HCT116 (cell line): Measurements from ENCODE around the gene ACAT2.

Source experiments
- ATF3 ChIP-seq: IDR thresholded peaks from 2 replicates; pipeline ENCODE4 v1.6.1; 2012
- CEBPB ChIP-seq: IDR thresholded peaks from 2 replicates; pipeline ENCODE4 v1.6.1; 2012; ENCODE audit warnings: low read depth
- CTCF ChIP-seq, 3 experiments: fragments of 200-600 bp in 1 of 3; sonication (generic) in 1 of 3; IDR thresholded peaks in 2 of 3; conservative IDR thresholded peaks in 1 of 3; 2 replicates each; pipeline ENCODE4 v1.5.1; 2012 to 2017; ENCODE audit warnings: low read depth in 2 of 3, low read length in 2 of 3, antibody characterized with exemption in 1 of 3, borderline replicate concordance in 1 of 3, control low read depth in 1 of 3, mild to moderate bottlenecking in 1 of 3, mixed read lengths in 1 of 3, mixed run types in 1 of 3, moderate library complexity in 1 of 3; ENCODE audit not compliant: insufficient read depth in 1 of 3
- FOSL1 ChIP-seq: IDR thresholded peaks from 2 replicates; pipeline ENCODE4 v1.6.1; 2012; ENCODE audit warnings: low read depth
- POLR2A ChIP-seq: IDR thresholded peaks from 2 replicates; pipeline ENCODE4 v1.7.0; 2011; ENCODE audit warnings: borderline replicate concordance; ENCODE audit not compliant: insufficient read depth, insufficient read length; ENCODE audit errors: extremely low read depth
- RAD21 ChIP-seq: IDR thresholded peaks from 2 replicates; pipeline ENCODE4 v1.6.1; 2012; ENCODE audit warnings: low read depth, mild to moderate bottlenecking
- SIN3A ChIP-seq: IDR thresholded peaks from 2 replicates; pipeline ENCODE4 v1.6.1; 2012; ENCODE audit warnings: low read depth
- SRF ChIP-seq: IDR thresholded peaks from 2 replicates; pipeline ENCODE4 v1.6.1; 2012; ENCODE audit warnings: low read depth

GRCh38 chr6:159751448-159751847, 10.4 kb upstream of the ACAT2 start:
- no peak for TF ChIP-seq SRF
- TF ChIP-seq CTCF (IDR thresholded peaks at IDR 0.05 in 2 of 3, conservative IDR thresholded peaks at IDR 0.05 in 1 of 3; ENCODE audit: borderline replicate concordance in 1 of 3, insufficient read depth in 1 of 3, low read depth in 2 of 3, low read length in 2 of 3): no peak
- no peak for TF ChIP-seq RAD21
- TF ChIP-seq FOSL1: no peak
- TF ChIP-seq POLR2A: no peak
- TF ChIP-seq ATF3: no peak
- TF ChIP-seq SIN3A: no peak
- no peak for TF ChIP-seq CEBPB
